Measurements from ENCODE around the gene KLHDC1. TPM values are rescaled to one million over a fixed set of nuclear protein-coding genes. Genes with fewer than 3 reads are reported as not detected.

The KLHDC1 gene
- total and polyA plus RNA-seq, 4 donors, result 0.36 to 4.1 (median 2.5) TPM

- H3K9me3 ChIP-seq (ENCODE audit: control insufficient read depth in 4 of 4, low read length in 3 of 4), result no peaks in the 10 kb centered on the region
- H3K36me3 ChIP-seq (ENCODE audit: control insufficient read depth in 4 of 4, insufficient read depth in 3 of 4, low read depth in 1 of 4, low read length in 3 of 4), result no peaks in the 10 kb centered on the region
- H3K9ac ChIP-seq (ENCODE audit: low read depth in 1 of 2, low read length in 2 of 2), result peak overlapping the region; percentile 93 to 95
- H3K27ac ChIP-seq (ENCODE audit: low read depth in 1 of 2, low read length in 2 of 2), result peak overlapping the region; percentile 98 to 99
- H3K4me1 ChIP-seq (ENCODE audit: control insufficient read depth in 4 of 4, insufficient read depth in 4 of 4, low read length in 3 of 4), result peaks cover 4 to 31% (median 16%) of the 10 kb centered on the region in 4 donors
- DNase-seq (ENCODE audit: low spot score), result no peak
- no peaks in the 10 kb centered on the region for H3K27me3 ChIP-seq (ENCODE audit: control insufficient read depth in 4 of 4, insufficient read depth in 4 of 4, low read length in 3 of 4)
- TF ChIP-seq YY1 (IDR thresholded peaks at IDR 0.05), result no peak
- TF ChIP-seq SP1 (IDR thresholded peaks at IDR 0.05), result no peak
- TF ChIP-seq, protein P1, sequence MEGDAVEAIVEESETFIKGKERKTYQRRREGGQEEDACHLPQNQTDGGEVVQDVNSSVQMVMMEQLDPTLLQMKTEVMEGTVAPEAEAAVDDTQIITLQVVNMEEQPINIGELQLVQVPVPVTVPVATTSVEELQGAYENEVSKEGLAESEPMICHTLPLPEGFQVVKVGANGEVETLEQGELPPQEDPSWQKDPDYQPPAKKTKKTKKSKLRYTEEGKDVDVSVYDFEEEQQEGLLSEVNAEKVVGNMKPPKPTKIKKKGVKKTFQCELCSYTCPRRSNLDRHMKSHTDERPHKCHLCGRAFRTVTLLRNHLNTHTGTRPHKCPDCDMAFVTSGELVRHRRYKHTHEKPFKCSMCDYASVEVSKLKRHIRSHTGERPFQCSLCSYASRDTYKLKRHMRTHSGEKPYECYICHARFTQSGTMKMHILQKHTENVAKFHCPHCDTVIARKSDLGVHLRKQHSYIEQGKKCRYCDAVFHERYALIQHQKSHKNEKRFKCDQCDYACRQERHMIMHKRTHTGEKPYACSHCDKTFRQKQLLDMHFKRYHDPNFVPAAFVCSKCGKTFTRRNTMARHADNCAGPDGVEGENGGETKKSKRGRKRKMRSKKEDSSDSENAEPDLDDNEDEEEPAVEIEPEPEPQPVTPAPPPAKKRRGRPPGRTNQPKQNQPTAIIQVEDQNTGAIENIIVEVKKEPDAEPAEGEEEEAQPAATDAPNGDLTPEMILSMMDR (IDR thresholded peaks at IDR 0.05; ENCODE audit: low read depth, low read length, missing input control), result no peak
- TF ChIP-seq NR2F2 (IDR thresholded peaks at IDR 0.05), result no peak
- TF ChIP-seq RXRA (IDR thresholded peaks at IDR 0.05), result no peak
- TF ChIP-seq REST (IDR thresholded peaks at IDR 0.05), result no peak
- no peak for TF ChIP-seq FOXA2 (IDR thresholded peaks at IDR 0.05)
- no peak for TF ChIP-seq JUND (IDR thresholded peaks at IDR 0.05)
- no peak for TF ChIP-seq ZBTB33 (IDR thresholded peaks at IDR 0.05)
- TF ChIP-seq EGR1 (IDR thresholded peaks at IDR 0.05; ENCODE audit: low read depth in 2 of 2), result no peak
- TF ChIP-seq, protein P2, sequence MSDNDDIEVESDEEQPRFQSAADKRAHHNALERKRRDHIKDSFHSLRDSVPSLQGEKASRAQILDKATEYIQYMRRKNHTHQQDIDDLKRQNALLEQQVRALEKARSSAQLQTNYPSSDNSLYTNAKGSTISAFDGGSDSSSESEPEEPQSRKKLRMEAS (IDR thresholded peaks at IDR 0.05), result no peak
- TF ChIP-seq RAD21 (IDR thresholded peaks at IDR 0.05), result no peak
- no peak for TF ChIP-seq HNF4G (IDR thresholded peaks at IDR 0.05)
- no peak for TF ChIP-seq FOXA1 (IDR thresholded peaks at IDR 0.05)
- no peak for TF ChIP-seq GABPA (IDR thresholded peaks at IDR 0.05 in 1 of 2, conservative IDR thresholded peaks at IDR 0.05 in 1 of 2)
- WGBS, result under 1% methylated on average over 9 of the region's 9 CpGs
- peak overlapping the region; percentile 56 to 95 (median 69) for H3K4me3 ChIP-seq (ENCODE audit: low read depth in 1 of 3, low read length in 3 of 3)
Observed at GRCh38 chr14:49767270-49767570, 74.3 kb downstream of the KLHDC1 start.

- H3K4me3 ChIP-seq (ENCODE audit: low read depth in 1 of 3, low read length in 3 of 3), result peak within 1 kb of the TSS; percentile 89 to 95 (median 95)
- H3K27ac ChIP-seq (ENCODE audit: low read depth in 1 of 2, low read length in 2 of 2), result peak within 1 kb of the TSS; percentile 98 to 99
- under 1% methylated on average over 86 of the region's 86 CpGs for WGBS
- H3K4me1 ChIP-seq (ENCODE audit: control insufficient read depth in 4 of 4, insufficient read depth in 4 of 4, low read length in 3 of 4), result peaks cover 4 to 36% (median 19%) of the 10 kb centered on the region in 4 donors
- peak within 1 kb of the TSS; percentile 98 to 99 for H3K9ac ChIP-seq (ENCODE audit: low read depth in 1 of 2, low read length in 2 of 2)
- no peaks in the 10 kb centered on the region for H3K36me3 ChIP-seq (ENCODE audit: control insufficient read depth in 4 of 4, insufficient read depth in 3 of 4, low read depth in 1 of 4, low read length in 3 of 4)
- no peaks in the 10 kb centered on the region for H3K27me3 ChIP-seq (ENCODE audit: control insufficient read depth in 4 of 4, insufficient read depth in 4 of 4, low read length in 3 of 4)
- H3K9me3 ChIP-seq (ENCODE audit: control insufficient read depth in 4 of 4, low read length in 3 of 4), result no peaks in the 10 kb centered on the region
- TF ChIP-seq, protein P1 (IDR thresholded peaks at IDR 0.05; ENCODE audit: low read depth, low read length, missing input control), result peak; percentile 17
- TF ChIP-seq JUND (IDR thresholded peaks at IDR 0.05) (no peak), RAD21 (IDR thresholded peaks at IDR 0.05) (no peak), YY1 (IDR thresholded peaks at IDR 0.05) (peak; percentile 52), GABPA (IDR thresholded peaks at IDR 0.05 in 1 of 2, conservative IDR thresholded peaks at IDR 0.05 in 1 of 2) (peak in 1 of 2 donors; percentile 83), SP1 (IDR thresholded peaks at IDR 0.05) (peak; percentile 33), HNF4A (conservative IDR thresholded peaks at IDR 0.05) (peak in 1 of 2 donors; percentile 8), EGR1 (IDR thresholded peaks at IDR 0.05; ENCODE audit: low read depth in 2 of 2) (peak in 1 of 2 donors; percentile 14), ATF3 (IDR thresholded peaks at IDR 0.05) (no peak), TAF1 (conservative IDR thresholded peaks at IDR 0.05) (peak; percentile 22)
- peak; percentile 87 for DNase-seq (ENCODE audit: low spot score)
Observed at GRCh38 chr14:49767571-49768300, 74.8 kb downstream of the KLHDC1 start, which contains the start of gene KLHDC2. Gene KLHDC2 (plus strand): TSS chr14:49768153. CDS start chr14:49768469, 316 bp downstream.

Measured in liver (tissue), 9 donors.